IMR-90 (cell line): ENCODE data around the gene KIAA0825. TPM values are rescaled to one million over a fixed set of nuclear protein-coding genes. Genes with fewer than 3 reads are reported as not detected.

Experiments
- ATAC-seq: fragments of 200-7000 bp; cut with Tn5 transposase; 2 replicates; pipeline ENCODE4 v1.9.1; 2020; ENCODE audit warnings: low read depth, mild to moderate bottlenecking, moderate library complexity
- BruUV-seq: library from RNA; stranded (reverse); fragments of 400-500 nt; replicated peaks from 2 replicates; lab custom pipeline; 2021; lab: Mats Ljungman, UMichigan
- CTCF ChIA-PET: fragments of 300-600 bp; formaldehyde crosslinking; extraction: SDS; loops from one replicate; lab custom pipeline; 2021; ENCODE audit warnings: antibody characterized with exemption; lab: Yijun Ruan, JAX
- POLR2A ChIA-PET: fragments of 300-600 bp; sonication (Branson Sonifier 250); formaldehyde crosslinking; loops from one replicate; lab custom pipeline; 2022; ENCODE audit warnings: antibody characterized with exemption; ENCODE audit not compliant: unreplicated experiment; lab: Charles Lee
- DNase-seq: peaks from one replicate; pipeline ENCODE4 v3.0.0; 2013
- H2AFZ ChIP-seq: replicated peaks from 2 replicates; pipeline ENCODE3; 2013; ENCODE audit warnings: low read length, mild to moderate bottlenecking; ENCODE audit not compliant: poor library complexity
- H2AK5ac ChIP-seq: 2 replicates; pipeline ENCODE4 v1.6.1; 2013; ENCODE audit warnings: low read depth, low read length, inconsistent platforms
- H2AK9ac ChIP-seq: replicated peaks from 2 replicates; pipeline ENCODE3; 2013; ENCODE audit warnings: mild to moderate bottlenecking, low read depth, low read length, moderate library complexity; ENCODE audit not compliant: poor library complexity
- H2BK120ac ChIP-seq: 2 replicates; pipeline ENCODE4 v1.6.1; 2013; ENCODE audit warnings: low read depth, low read length, inconsistent platforms
- H2BK15ac ChIP-seq: 3 replicates; pipeline ENCODE4 v1.6.1; 2013; ENCODE audit warnings: low read depth, low read length, inconsistent platforms
- H2BK20ac ChIP-seq: 2 replicates; pipeline ENCODE4 v1.6.1; 2013; ENCODE audit warnings: low read depth, mild to moderate bottlenecking, inconsistent platforms, low read length, moderate library complexity
- H2BK5ac ChIP-seq: 2 replicates; pipeline ENCODE4 v1.6.1; 2013; ENCODE audit warnings: mild to moderate bottlenecking, low read depth, low read length, inconsistent platforms; ENCODE audit not compliant: poor library complexity, severe bottlenecking
- H3K14ac ChIP-seq: replicated peaks from 2 replicates; pipeline ENCODE4 v1.6.1; 2013; ENCODE audit warnings: low read depth, low read length, inconsistent platforms
- H3K18ac ChIP-seq: 2 replicates; pipeline ENCODE4 v1.6.1; 2013; ENCODE audit warnings: low read depth, low read length, control low read depth
- H3K23ac ChIP-seq: 2 replicates; pipeline ENCODE4 v1.6.1; 2013; ENCODE audit warnings: low read depth, low read length, inconsistent platforms
- H3K27ac ChIP-seq: 2 replicates; pipeline ENCODE4 v1.5.1; 2013; ENCODE audit warnings: mild to moderate bottlenecking, control low read depth, low read length; ENCODE audit not compliant: insufficient read depth
- H3K27me3 ChIP-seq: 2 replicates; pipeline ENCODE4 v1.6.1; 2013; ENCODE audit warnings: low read length; ENCODE audit not compliant: control insufficient read depth, insufficient read depth
- H3K36me3 ChIP-seq: 2 replicates; pipeline ENCODE4 v1.6.1; 2013; ENCODE audit warnings: low read length, mixed read lengths; ENCODE audit not compliant: control insufficient read depth, insufficient read depth
- H3K4ac ChIP-seq: 2 replicates; pipeline ENCODE4 v1.6.1; 2013; ENCODE audit warnings: low read depth, low read length, inconsistent platforms
- H3K4me1 ChIP-seq: 2 replicates; pipeline ENCODE4 v1.6.1; 2013; ENCODE audit warnings: low read length, mixed read lengths; ENCODE audit not compliant: control insufficient read depth, insufficient read depth
- H3K4me2 ChIP-seq: 2 replicates; pipeline ENCODE4 v1.6.1; 2013; ENCODE audit warnings: low read depth, mild to moderate bottlenecking, control low read depth, low read length, moderate library complexity
- H3K4me3 ChIP-seq: 2 replicates; pipeline ENCODE4 v1.5.1; 2013; ENCODE audit warnings: low read depth, mild to moderate bottlenecking, control low read depth, low read length, moderate library complexity; ENCODE audit not compliant: insufficient read depth
- H3K56ac ChIP-seq: 2 replicates; pipeline ENCODE4 v1.6.1; 2013; ENCODE audit warnings: low read length, inconsistent platforms; ENCODE audit not compliant: insufficient read depth; ENCODE audit errors: extremely low read depth
- H3K79me1 ChIP-seq, 2 experiments: 2 replicates each; pipeline ENCODE4 v1.6.1; 2013; ENCODE audit warnings: low read length in 2 of 2, inconsistent platforms in 1 of 2, low read depth in 1 of 2
- H3K9ac ChIP-seq: 2 replicates; pipeline ENCODE4 v1.6.1; 2013; ENCODE audit warnings: low read depth, low read length, control low read depth
- H3K9me1 ChIP-seq: 2 replicates; pipeline ENCODE4 v1.6.1; 2013; ENCODE audit warnings: low read length, inconsistent platforms; ENCODE audit not compliant: insufficient read depth
- H3K9me3 ChIP-seq: 2 replicates; pipeline ENCODE4 v1.6.1; 2013; ENCODE audit warnings: low read length; ENCODE audit not compliant: control insufficient read depth, insufficient read depth
- H4K20me1 ChIP-seq: 2 replicates; pipeline ENCODE4 v1.6.1; 2013; ENCODE audit warnings: low read length, inconsistent platforms; ENCODE audit not compliant: insufficient read depth
- H4K5ac ChIP-seq: 2 replicates; pipeline ENCODE4 v1.6.1; 2013; ENCODE audit warnings: mild to moderate bottlenecking, low read depth, low read length, control low read depth
- H4K8ac ChIP-seq, 2 experiments: 2 replicates each; pipeline ENCODE4 v1.6.1; 2013; ENCODE audit warnings: low read depth in 2 of 2, low read length in 2 of 2, control low read depth in 1 of 2, inconsistent platforms in 1 of 2
- H4K91ac ChIP-seq: 2 replicates; pipeline ENCODE4 v1.6.1; 2013; ENCODE audit warnings: low read depth, low read length, inconsistent platforms; ENCODE audit not compliant: insufficient read depth
- BHLHE40 ChIP-seq: fragments of 150-350 bp; IDR thresholded peaks from 2 replicates; pipeline ENCODE4 v1.6.1; 2016; ENCODE audit warnings: mild to moderate bottlenecking, low read depth, low read length
- CEBPB ChIP-seq: IDR thresholded peaks from 2 replicates; pipeline ENCODE4 v1.6.1; 2012; ENCODE audit warnings: low read depth, low read length, improper control_type of control experiment
- CHD1 ChIP-seq: IDR thresholded peaks from 2 replicates; pipeline ENCODE4 v1.6.1; 2012; ENCODE audit warnings: low read depth, low read length, improper control_type of control experiment
- FOS ChIP-seq: fragments of 150-350 bp; IDR thresholded peaks from 2 replicates; pipeline ENCODE4 v1.6.1; 2016; ENCODE audit warnings: low read depth, low read length
- MAFK ChIP-seq: IDR thresholded peaks from 2 replicates; pipeline ENCODE4 v1.6.1; 2012; ENCODE audit warnings: low read depth, low read length, improper control_type of control experiment
- MAZ ChIP-seq: IDR thresholded peaks from 2 replicates; pipeline ENCODE4 v1.6.1; 2012; ENCODE audit warnings: low read depth, mild to moderate bottlenecking, low read length, improper control_type of control experiment, moderate library complexity, borderline replicate concordance
- MXI1 ChIP-seq: IDR thresholded peaks from 2 replicates; pipeline ENCODE4 v1.6.1; 2012; ENCODE audit warnings: low read depth, mild to moderate bottlenecking, low read length, moderate library complexity, borderline replicate concordance
- NFE2L2 ChIP-seq: fragments of 150-350 bp; IDR thresholded peaks from 2 replicates; pipeline ENCODE4 v1.6.1; 2016; ENCODE audit warnings: low read depth, mild to moderate bottlenecking, low read length
- RAD21 ChIP-seq: IDR thresholded peaks from 2 replicates; pipeline ENCODE4 v1.6.1; 2012; ENCODE audit warnings: low read length, improper control_type of control experiment
- RCOR1 ChIP-seq: IDR thresholded peaks from 2 replicates; pipeline ENCODE4 v1.6.1; 2012; ENCODE audit warnings: mild to moderate bottlenecking, low read length, improper control_type of control experiment; ENCODE audit not compliant: insufficient replicate concordance
- RFX5 ChIP-seq: IDR thresholded peaks from 2 replicates; pipeline ENCODE4 v1.8.0; 2012; ENCODE audit warnings: low read depth, mild to moderate bottlenecking, low read length, moderate library complexity
- SMC3 ChIP-seq: fragments of 150-350 bp; IDR thresholded peaks from 2 replicates; pipeline ENCODE4 v1.6.1; 2016; ENCODE audit warnings: low read depth, mild to moderate bottlenecking, antibody characterized with exemption, low read length, moderate library complexity
- USF2 ChIP-seq: fragments of 150-350 bp; IDR thresholded peaks from 2 replicates; pipeline ENCODE4 v1.6.1; 2017; ENCODE audit warnings: mild to moderate bottlenecking, antibody characterized with exemption, low read length, low read depth
- whole genome bisulfite sequencing, 2 experiments: methylation state at CpG; one replicate each; pipeline versions ENCODE4 v1.1.5 to v1.1.7; 2013; ENCODE audit warnings: missing lambda C conversion rate in 2 of 2; ENCODE audit not compliant: insufficient read length in 1 of 2; ENCODE audit errors: extremely low coverage in 2 of 2; 5-methylcytosine and 5-hydroxymethylcytosine counted together
- dilution Hi-C: fragments of 300-500 bp; cut with HindIII; formaldehyde crosslinking; loops from one replicate; pipeline ENCODE4 v1.14.3; 2018; ENCODE audit warnings: low sequenced_read_pairs; ENCODE audit not compliant: unreplicated experiment
- in situ Hi-C: fragments of 300-500 bp; cut with MboI; formaldehyde crosslinking; loops from 3 replicates; pipeline ENCODE4 v1.14.3; 2019; ENCODE audit warnings: low sequenced_read_pairs, inconsistent platforms, mixed read lengths
- intact Hi-C: fragments of 100-400 bp; cut with micrococcal nuclease; formaldehyde crosslinking; loops from 2 replicates; pipeline ENCODE4 v1.10.0; 2022
- polyA plus RNA-seq, 3 experiments: library from polyadenylated mRNA; depleted of rRNA; stranded (reverse); fragments of >200 nt; gene quantifications; 2 replicates each; pipeline ENCODE4 v1.2.3, GENCODE V29; 2012; ENCODE audit warnings: low replicate concordance in 1 of 3
- total RNA-seq: library from RNA; depleted of rRNA; stranded (reverse); fragments of >200 nt; gene quantifications from 2 replicates; pipeline ENCODE4 v1.2.3, GENCODE V29; 2012
- TF ChIP-seq, protein P1 (sequence below): fragments of 150-350 bp; IDR thresholded peaks from 2 replicates; pipeline ENCODE4 v1.6.1; 2016; ENCODE audit warnings: low read depth, mild to moderate bottlenecking, low read length, moderate library complexity, borderline replicate concordance
- TF ChIP-seq, protein P2 (sequence below): conservative IDR thresholded peaks from 2 replicates; pipeline ENCODE4 v1.5.1; 2012; ENCODE audit warnings: mild to moderate bottlenecking, low read depth, low read length, improper control_type of control experiment

KIAA0825 gene
- total and polyA plus RNA-seq, 2 of the 4 experiments (the other 2 are of a cell fraction): 0.46 to 1.8 TPM

DNA sequence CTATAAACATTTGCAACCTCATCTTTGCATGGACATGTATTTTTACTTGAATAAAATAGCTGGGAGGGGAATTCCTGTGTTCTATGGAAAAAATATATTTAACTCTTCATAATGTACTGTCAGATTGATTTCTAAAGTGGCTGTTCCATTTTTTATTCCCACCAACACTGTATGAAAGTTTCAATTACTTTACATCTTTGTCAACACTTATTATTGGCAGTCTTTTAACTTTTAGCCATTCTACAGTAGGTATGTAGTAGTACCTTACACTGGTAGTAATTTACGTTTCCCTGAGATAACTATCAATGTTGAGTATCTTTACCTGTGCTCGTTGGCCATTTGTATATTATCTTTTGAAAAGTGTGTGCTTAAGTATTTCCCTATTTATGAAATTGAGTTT lies 429.7 kb downstream of the KIAA0825 start:
- H3K27ac ChIP-seq: no peak overlapping the region
- no peak overlapping the region for H3K9ac ChIP-seq
- WGBS, 2 experiments: no CpG with 5 or more reads among the region's 2 CpGs
- CTCF ChIA-PET: interaction anchor here (0.7 kb wide), 1 partner anchor 14 kb away, joined by 3 read pairs; no protein-coding TSS in a partner anchor
- no peaks in the 10 kb centered on the region for H3K9me1 ChIP-seq
- no peak overlapping the region for H2BK15ac ChIP-seq
- no peak overlapping the region for H4K5ac ChIP-seq
- no peak overlapping the region for H2AK9ac ChIP-seq
- H4K20me1 ChIP-seq: no peaks in the 10 kb centered on the region
- H3K9me3 ChIP-seq: no peaks in the 10 kb centered on the region
- no peak overlapping the region for H3K4ac ChIP-seq
- no peaks in the 10 kb centered on the region for H3K4me1 ChIP-seq
- H3K36me3 ChIP-seq: no peaks in the 10 kb centered on the region
- H3K4me2 ChIP-seq: no peak overlapping the region
- H3K18ac ChIP-seq: no peak overlapping the region
- no peak overlapping the region for H2BK120ac ChIP-seq
- no peak overlapping the region for H2AFZ ChIP-seq
- H2BK5ac ChIP-seq: no peak overlapping the region
- H2AK5ac ChIP-seq: no peak overlapping the region
- TF ChIP-seq RCOR1: no peak
- no peak for TF ChIP-seq CHD1
- no peak for TF ChIP-seq MAZ
- no peak for TF ChIP-seq CEBPB
- TF ChIP-seq, protein P1, sequence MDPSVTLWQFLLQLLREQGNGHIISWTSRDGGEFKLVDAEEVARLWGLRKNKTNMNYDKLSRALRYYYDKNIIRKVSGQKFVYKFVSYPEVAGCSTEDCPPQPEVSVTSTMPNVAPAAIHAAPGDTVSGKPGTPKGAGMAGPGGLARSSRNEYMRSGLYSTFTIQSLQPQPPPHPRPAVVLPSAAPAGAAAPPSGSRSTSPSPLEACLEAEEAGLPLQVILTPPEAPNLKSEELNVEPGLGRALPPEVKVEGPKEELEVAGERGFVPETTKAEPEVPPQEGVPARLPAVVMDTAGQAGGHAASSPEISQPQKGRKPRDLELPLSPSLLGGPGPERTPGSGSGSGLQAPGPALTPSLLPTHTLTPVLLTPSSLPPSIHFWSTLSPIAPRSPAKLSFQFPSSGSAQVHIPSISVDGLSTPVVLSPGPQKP: no peak
- TF ChIP-seq, protein P2, sequence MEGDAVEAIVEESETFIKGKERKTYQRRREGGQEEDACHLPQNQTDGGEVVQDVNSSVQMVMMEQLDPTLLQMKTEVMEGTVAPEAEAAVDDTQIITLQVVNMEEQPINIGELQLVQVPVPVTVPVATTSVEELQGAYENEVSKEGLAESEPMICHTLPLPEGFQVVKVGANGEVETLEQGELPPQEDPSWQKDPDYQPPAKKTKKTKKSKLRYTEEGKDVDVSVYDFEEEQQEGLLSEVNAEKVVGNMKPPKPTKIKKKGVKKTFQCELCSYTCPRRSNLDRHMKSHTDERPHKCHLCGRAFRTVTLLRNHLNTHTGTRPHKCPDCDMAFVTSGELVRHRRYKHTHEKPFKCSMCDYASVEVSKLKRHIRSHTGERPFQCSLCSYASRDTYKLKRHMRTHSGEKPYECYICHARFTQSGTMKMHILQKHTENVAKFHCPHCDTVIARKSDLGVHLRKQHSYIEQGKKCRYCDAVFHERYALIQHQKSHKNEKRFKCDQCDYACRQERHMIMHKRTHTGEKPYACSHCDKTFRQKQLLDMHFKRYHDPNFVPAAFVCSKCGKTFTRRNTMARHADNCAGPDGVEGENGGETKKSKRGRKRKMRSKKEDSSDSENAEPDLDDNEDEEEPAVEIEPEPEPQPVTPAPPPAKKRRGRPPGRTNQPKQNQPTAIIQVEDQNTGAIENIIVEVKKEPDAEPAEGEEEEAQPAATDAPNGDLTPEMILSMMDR: no peak
- no peak for TF ChIP-seq FOS
- no peak for TF ChIP-seq MAFK
- TF ChIP-seq MXI1: no peak
- TF ChIP-seq SMC3: no peak
- TF ChIP-seq RAD21: no peak
- TF ChIP-seq BHLHE40: no peak
- no peak for TF ChIP-seq USF2
- TF ChIP-seq RFX5: no peak
- TF ChIP-seq NFE2L2: no peak
- no peak overlapping the region for H3K56ac ChIP-seq
- no peak overlapping the region for H3K4me3 ChIP-seq
- no peak for ATAC-seq
- no peak overlapping the region for H3K14ac ChIP-seq
- dilution Hi-C loops (no loop called here), in situ Hi-C loops (no loop called here), intact Hi-C loops (no loop called here)
- no peak overlapping the region for H4K8ac ChIP-seq
- no peak overlapping the region for H4K91ac ChIP-seq
- POLR2A ChIA-PET: no interaction called here
- H3K23ac ChIP-seq: no peak overlapping the region
- no peaks in the 10 kb centered on the region for H3K79me1 ChIP-seq
- BruUV-seq: no TSS peak
- DNase-seq: no peak
- no peak overlapping the region for H2BK20ac ChIP-seq
- H3K27me3 ChIP-seq: no peaks in the 10 kb centered on the region
